CD1c-positive myeloid dendritic cell (primary cell): ENCODE results near the gene ARHGAP42.

Experiments used
- DNase-seq: peaks from one replicate; pipeline ENCODE4 v3.0.0-alpha.2; 2016; ENCODE audit errors: extremely low spot score

The ARHGAP42 gene

GRCh38 chr11:100682247-100682969 is 4.7 kb upstream of the ARHGAP42 start:
- no peak for DNase-seq

- no peak for DNase-seq
These were observed 4.0 kb upstream of the ARHGAP42 start for GRCh38 chr11:100683126-100683525.

GRCh38 chr11:100684101-100685065 is 2.7 kb upstream of the ARHGAP42 start:
- no peak for DNase-seq

- DNase-seq = no peak
These were observed 523 bp upstream of the ARHGAP42 start for GRCh38 chr11:100686476-100687053.

- DNase-seq = peak; percentile 29
These were observed 725 bp downstream of the ARHGAP42 start for GRCh38 chr11:100687630-100688395.

- no peak for DNase-seq
These were observed 2.1 kb downstream of the ARHGAP42 start for GRCh38 chr11:100689141-100689540.

GRCh38 chr11:100691896-100692653 is 5.0 kb downstream of the ARHGAP42 start:
- no peak for DNase-seq

- DNase-seq = no peak
These were observed 8.8 kb downstream of the ARHGAP42 start for GRCh38 chr11:100695911-100696310.

- DNase-seq = no peak
These were observed 16.1 kb downstream of the ARHGAP42 start for GRCh38 chr11:100703139-100703538.

- DNase-seq = no peak
These were observed 16.9 kb downstream of the ARHGAP42 start for GRCh38 chr11:100703801-100704575.

GRCh38 chr11:100705447-100705846 is 18.4 kb downstream of the ARHGAP42 start:
- DNase-seq = no peak

GRCh38 chr11:100706179-100706578 is 19.1 kb downstream of the ARHGAP42 start:
- no peak for DNase-seq

- no peak for DNase-seq
These were observed 22.3 kb downstream of the ARHGAP42 start for GRCh38 chr11:100709233-100709957.

GRCh38 chr11:100711984-100712383 is 24.9 kb downstream of the ARHGAP42 start:
- no peak for DNase-seq

GRCh38 chr11:100712583-100712982 is 25.5 kb downstream of the ARHGAP42 start:
- no peak for DNase-seq

- no peak for DNase-seq
These were observed 28.2 kb downstream of the ARHGAP42 start for GRCh38 chr11:100715165-100715761.

- DNase-seq = no peak
These were observed 29.8 kb downstream of the ARHGAP42 start for GRCh38 chr11:100716838-100717237.

- no peak for DNase-seq
These were observed 32.3 kb downstream of the ARHGAP42 start for GRCh38 chr11:100719362-100719761.

- no peak for DNase-seq
These were observed 32.7 kb downstream of the ARHGAP42 start for GRCh38 chr11:100719809-100720221.
